Uterus (tissue), 2 donors: ENCODE measurements around the gene NUTF2.

Experiments used
- POLR2A ChIP-seq, 2 donors: fragments of 450-650 bp; IDR thresholded peaks; one replicate each; pipeline ENCODE4 v1.6.1; 2016; ENCODE audit warnings: antibody characterized with exemption in 2 of 2, mild to moderate bottlenecking in 1 of 2, moderate library complexity in 1 of 2
- TF ChIP-seq, protein P1 (sequence below), 4 experiments: fragments of 200-600 bp in 2 of 4; fragments of 450-650 bp in 2 of 4; sonication (generic) in 2 of 4; IDR thresholded peaks; one replicate each; pipeline ENCODE4 v1.5.1; 2016 to 2019; ENCODE audit warnings: antibody characterized with exemption in 4 of 4, mild to moderate bottlenecking in 2 of 4, moderate library complexity in 1 of 4

DNA sequence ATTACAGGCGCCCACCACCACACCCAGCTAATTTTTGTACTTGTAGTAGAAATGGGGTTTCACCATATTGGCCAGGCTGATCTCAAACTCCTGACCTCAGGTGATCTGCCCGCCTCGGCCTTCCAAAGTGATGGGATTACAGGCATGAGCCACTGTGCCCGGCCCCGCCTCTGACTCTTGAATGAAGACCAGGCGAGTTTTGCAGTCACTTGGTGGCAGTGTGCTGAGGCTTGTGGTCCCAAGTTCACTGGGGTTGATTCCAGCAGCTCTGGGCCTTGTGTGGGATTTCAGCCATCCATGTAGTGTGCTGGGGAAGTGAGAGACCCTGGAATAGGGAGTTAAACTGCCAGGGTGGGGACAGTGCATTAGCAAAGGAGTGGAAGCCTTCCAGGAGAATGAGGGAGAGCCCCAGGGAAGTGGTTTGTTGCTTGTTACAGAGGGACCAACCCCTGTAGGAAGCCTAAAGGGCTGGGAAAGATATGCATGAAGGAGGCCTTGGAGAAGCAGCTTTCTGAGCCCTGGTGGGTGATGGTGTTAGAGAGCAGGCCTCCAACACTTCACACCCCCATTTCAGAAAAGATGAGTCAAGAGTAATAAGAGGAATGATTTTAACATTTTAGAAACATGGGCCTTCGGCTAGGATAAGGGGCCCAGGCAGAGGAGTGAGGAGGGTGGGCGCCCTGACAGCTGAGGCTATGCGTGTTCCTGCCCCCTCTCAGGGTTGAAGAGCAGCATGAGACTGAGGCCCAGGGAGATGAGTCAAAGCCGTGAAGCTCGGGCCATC lies 60.9 kb downstream of the NUTF2 start:
- TF ChIP-seq, protein P1, sequence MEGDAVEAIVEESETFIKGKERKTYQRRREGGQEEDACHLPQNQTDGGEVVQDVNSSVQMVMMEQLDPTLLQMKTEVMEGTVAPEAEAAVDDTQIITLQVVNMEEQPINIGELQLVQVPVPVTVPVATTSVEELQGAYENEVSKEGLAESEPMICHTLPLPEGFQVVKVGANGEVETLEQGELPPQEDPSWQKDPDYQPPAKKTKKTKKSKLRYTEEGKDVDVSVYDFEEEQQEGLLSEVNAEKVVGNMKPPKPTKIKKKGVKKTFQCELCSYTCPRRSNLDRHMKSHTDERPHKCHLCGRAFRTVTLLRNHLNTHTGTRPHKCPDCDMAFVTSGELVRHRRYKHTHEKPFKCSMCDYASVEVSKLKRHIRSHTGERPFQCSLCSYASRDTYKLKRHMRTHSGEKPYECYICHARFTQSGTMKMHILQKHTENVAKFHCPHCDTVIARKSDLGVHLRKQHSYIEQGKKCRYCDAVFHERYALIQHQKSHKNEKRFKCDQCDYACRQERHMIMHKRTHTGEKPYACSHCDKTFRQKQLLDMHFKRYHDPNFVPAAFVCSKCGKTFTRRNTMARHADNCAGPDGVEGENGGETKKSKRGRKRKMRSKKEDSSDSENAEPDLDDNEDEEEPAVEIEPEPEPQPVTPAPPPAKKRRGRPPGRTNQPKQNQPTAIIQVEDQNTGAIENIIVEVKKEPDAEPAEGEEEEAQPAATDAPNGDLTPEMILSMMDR (IDR thresholded peaks at IDR 0.05), result no peak
- no peak for TF ChIP-seq POLR2A (IDR thresholded peaks at IDR 0.05)
